Measurements from ENCODE around the gene LRRC27. TPM values are rescaled to one million over a fixed set of nuclear protein-coding genes. Genes with fewer than 3 reads are reported as not detected.

LRRC27 gene
- total RNA-seq, 1 experiment from 2014 or later = 5.6 TPM

DNA sequence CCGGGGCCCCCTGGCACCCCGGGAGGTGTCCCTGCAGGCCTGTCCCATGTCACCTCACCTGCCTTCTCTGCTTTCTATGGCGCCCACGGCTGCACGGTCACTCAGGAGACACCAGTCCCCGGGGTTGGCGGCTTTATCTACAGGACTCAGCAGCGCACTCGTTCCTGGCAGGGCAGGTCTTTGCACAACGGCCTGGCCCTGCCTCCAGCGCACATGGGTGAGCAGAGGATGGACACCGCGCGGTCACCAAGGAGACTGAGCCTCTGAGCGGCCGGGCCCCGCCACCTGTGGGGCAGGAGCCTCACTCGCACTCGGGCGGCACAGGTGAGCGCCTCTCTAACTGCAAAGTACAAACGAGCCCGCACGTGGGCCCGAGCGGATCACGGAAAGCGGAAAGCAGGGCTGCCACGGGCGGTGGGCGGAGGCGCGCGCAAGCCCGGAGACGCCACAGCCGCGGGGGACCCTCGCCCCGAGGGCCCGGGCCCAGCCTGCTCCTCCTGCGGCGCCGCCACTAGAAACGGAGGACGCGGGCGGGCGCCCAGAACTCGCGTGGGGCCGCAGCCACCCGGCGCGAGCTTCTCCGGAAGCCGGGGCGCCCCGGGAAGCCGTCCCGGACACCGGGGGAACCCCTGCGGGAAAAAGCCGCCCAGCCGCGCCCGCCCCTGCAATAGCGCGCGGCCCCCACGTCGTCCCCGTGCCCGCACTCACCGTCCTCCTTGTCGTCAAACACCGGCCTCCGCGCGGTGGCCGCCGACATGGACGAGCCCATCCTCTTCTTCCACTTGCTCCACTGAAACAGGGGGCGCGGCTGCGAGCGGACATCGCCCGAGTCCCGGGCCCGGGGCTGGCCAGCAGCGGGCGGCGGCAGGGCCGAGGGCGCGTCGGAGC, 24.9 kb upstream of the LRRC27 start:
- CTCF ChIA-PET = interaction anchor here (0.6 kb wide), 1 partner anchor 50 kb away, joined by 3 read pairs; no protein-coding TSS in a partner anchor
- H3K79me2 ChIP-seq (ENCODE audit: low read length) = peaks cover 18% of the 10 kb centered on the region; the same call in 1 of the 2 replicates
- H3F3A ChIP-seq (ENCODE audit: low read length, unreplicated experiment) = no peaks in the 10 kb centered on the region
- H3K4me3 ChIP-seq (ENCODE audit: low read length) = peak overlapping the region; percentile 75
- peak overlapping the region; percentile 89 for H3K4me2 ChIP-seq (ENCODE audit: low read length)
- H3K9me3 ChIP-seq (ENCODE audit: low read length) = no peaks in the 10 kb centered on the region
- H3K27me3 ChIP-seq (ENCODE audit: low read length) = no peaks in the 10 kb centered on the region
- no peak overlapping the region for H3K27ac ChIP-seq (ENCODE audit: low read length)
- no peaks in the 10 kb centered on the region for H4K20me1 ChIP-seq (ENCODE audit: low read length)
- peak; percentile 39 for ATAC-seq
- H3K9ac ChIP-seq (ENCODE audit: low read length) = peak overlapping the region; percentile 47
- POLR2A ChIA-PET (ENCODE audit: unreplicated experiment) = interaction anchor here (0.6 kb wide), 2 partner anchors 16 to 85 kb away, joined by 4 to 5 read pairs; no protein-coding TSS in a partner anchor
- peaks cover 5% of the 10 kb centered on the region; the same call in 1 of the 2 replicates for H3K4me1 ChIP-seq (ENCODE audit: insufficient read depth, low read length)
- peak; percentile 46 for DNase-seq
- peak overlapping the region; percentile 68 for H2AFZ ChIP-seq (ENCODE audit: low read length)
- H3K36me3 ChIP-seq (ENCODE audit: low read depth, low read length) = no peaks in the 10 kb centered on the region
- TF ChIP-seq, protein P1, sequence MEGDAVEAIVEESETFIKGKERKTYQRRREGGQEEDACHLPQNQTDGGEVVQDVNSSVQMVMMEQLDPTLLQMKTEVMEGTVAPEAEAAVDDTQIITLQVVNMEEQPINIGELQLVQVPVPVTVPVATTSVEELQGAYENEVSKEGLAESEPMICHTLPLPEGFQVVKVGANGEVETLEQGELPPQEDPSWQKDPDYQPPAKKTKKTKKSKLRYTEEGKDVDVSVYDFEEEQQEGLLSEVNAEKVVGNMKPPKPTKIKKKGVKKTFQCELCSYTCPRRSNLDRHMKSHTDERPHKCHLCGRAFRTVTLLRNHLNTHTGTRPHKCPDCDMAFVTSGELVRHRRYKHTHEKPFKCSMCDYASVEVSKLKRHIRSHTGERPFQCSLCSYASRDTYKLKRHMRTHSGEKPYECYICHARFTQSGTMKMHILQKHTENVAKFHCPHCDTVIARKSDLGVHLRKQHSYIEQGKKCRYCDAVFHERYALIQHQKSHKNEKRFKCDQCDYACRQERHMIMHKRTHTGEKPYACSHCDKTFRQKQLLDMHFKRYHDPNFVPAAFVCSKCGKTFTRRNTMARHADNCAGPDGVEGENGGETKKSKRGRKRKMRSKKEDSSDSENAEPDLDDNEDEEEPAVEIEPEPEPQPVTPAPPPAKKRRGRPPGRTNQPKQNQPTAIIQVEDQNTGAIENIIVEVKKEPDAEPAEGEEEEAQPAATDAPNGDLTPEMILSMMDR (conservative IDR thresholded peaks at IDR 0.05; ENCODE audit: low read depth, low read length) = no peak
- TF ChIP-seq EZH2phosphoT487 (IDR thresholded peaks at IDR 0.05; ENCODE audit: borderline replicate concordance, low read length) (no peak), EZH2 (IDR thresholded peaks at IDR 0.05; ENCODE audit: low read length, unreplicated experiment) (no peak)
- intact Hi-C loops (cut with micrococcal nuclease) = no loop called here
- no peaks in the 10 kb centered on the region for H3K9me2 ChIP-seq (replicated peaks; ENCODE audit: low read length)
- BruUV-seq (replicated peaks) = no TSS peak

DNA sequence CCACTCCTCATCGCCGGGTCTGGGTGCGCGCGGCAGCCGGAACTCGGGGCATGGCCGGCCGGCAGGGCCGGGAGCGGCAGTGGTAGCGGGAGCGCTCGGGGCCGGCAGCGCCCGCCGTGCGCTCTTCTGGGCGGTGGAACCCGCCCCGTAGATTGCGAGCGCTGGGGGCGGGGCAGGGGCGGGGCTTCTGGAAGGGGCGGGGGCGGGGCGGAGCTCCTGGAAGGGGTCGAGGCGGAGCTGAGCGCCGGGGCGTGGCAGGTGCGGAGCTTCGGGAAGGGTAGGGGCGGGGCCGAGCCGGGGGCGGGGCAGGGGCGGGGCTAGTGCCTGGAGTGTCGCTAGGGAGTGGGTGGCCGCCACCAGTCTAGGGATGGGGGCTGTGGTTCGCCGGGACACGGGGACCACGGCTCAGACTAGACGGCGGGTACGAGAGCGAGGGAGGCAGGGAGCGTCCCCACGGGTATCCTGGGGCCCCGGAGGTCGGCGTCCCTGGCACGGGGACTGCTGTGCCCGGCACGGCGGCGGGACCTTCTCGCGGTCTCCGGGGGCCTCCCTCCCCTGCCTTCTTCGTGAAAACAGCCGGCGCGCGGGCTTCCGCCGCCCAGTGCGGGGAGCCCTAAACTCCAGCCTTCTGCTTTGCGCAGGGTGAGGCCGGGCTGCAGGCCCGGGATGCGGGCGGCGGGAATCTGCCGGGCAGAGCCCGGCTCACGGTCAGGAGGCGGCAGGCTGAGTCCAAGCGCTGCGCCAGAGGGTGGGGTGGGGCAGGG, 24.0 kb upstream of the LRRC27 start, which contains the start of gene STK32C:
TSS of gene STK32C (minus strand) at position 128 of the 764 bp plus-strand sequence. CDS start at position 11, 117 bp downstream.
- no TSS peak for BruUV-seq (replicated peaks)
- DNase-seq (peak; percentile 74), ATAC-seq (peak; percentile 79)
- H3K36me3 ChIP-seq (ENCODE audit: low read depth, low read length) = no peaks in the 10 kb centered on the region
- ChIA-PET CTCF (interaction anchor here (0.6 kb wide), 1 partner anchor 51 kb away, joined by 3 read pairs; no protein-coding TSS in a partner anchor), POLR2A (ENCODE audit: unreplicated experiment) (interaction anchor here (0.6 kb wide), 2 partner anchors 15 to 84 kb away, joined by 4 to 5 read pairs; no protein-coding TSS in a partner anchor)
- TF ChIP-seq, protein P1 (conservative IDR thresholded peaks at IDR 0.05; ENCODE audit: low read depth, low read length) = no peak
- TF ChIP-seq EZH2phosphoT487 (IDR thresholded peaks at IDR 0.05; ENCODE audit: borderline replicate concordance, low read length) (no peak), EZH2 (IDR thresholded peaks at IDR 0.05; ENCODE audit: low read length, unreplicated experiment) (no peak)
- no peaks in the 10 kb centered on the region for H4K20me1 ChIP-seq (ENCODE audit: low read length)
- peak within 1 kb of the TSS; percentile 79 for H3K4me3 ChIP-seq (ENCODE audit: low read length)
- no peak within 1 kb of the TSS for H3K27ac ChIP-seq (ENCODE audit: low read length)
- no peaks in the 10 kb centered on the region for H3K9me3 ChIP-seq (ENCODE audit: low read length)
- no peaks in the 10 kb centered on the region for H3K9me2 ChIP-seq (replicated peaks; ENCODE audit: low read length)
- peaks cover 18% of the 10 kb centered on the region; the same call in 1 of the 2 replicates for H3K79me2 ChIP-seq (ENCODE audit: low read length)
- intact Hi-C loops (cut with micrococcal nuclease) = no loop called here
- peak within 1 kb of the TSS; percentile 89 for H3K4me2 ChIP-seq (ENCODE audit: low read length)
- H2AFZ ChIP-seq (ENCODE audit: low read length) = peak within 1 kb of the TSS; percentile 93
- H3F3A ChIP-seq (ENCODE audit: low read length, unreplicated experiment) = no peaks in the 10 kb centered on the region
- H3K9ac ChIP-seq (ENCODE audit: low read length) = peak within 1 kb of the TSS; percentile 58
- H3K4me1 ChIP-seq (ENCODE audit: insufficient read depth, low read length) = peaks cover 5% of the 10 kb centered on the region; the same call in 1 of the 2 replicates
- H3K27me3 ChIP-seq (ENCODE audit: low read length) = no peaks in the 10 kb centered on the region
